ENCODE results near the gene UBASH3B. TPM values are rescaled to one million over a fixed set of nuclear protein-coding genes. Genes with fewer than 3 reads are reported as not detected.

Gene UBASH3B
- total RNA-seq, 2 donors from 2014 or later = 0.78 to 12.9 TPM

GRCh38 chr11:122775675-122776271, 120.3 kb downstream of the UBASH3B start:
- intact Hi-C loops (cut with DNase I) = no loop called here
- no peaks in the 10 kb centered on the region for H3K4me1 ChIP-seq
- H3K36me3 ChIP-seq (replicated peaks in 1 of 2; ENCODE audit: insufficient read depth in 1 of 2, low read depth in 2 of 2) = no peaks in the 10 kb centered on the region
- ATAC-seq (no peak), DNase-seq (no peak)
- 70 to 72% methylated on average over 3 of the region's 3 CpGs for WGBS, 2 donors
- H3K9me3 ChIP-seq = no peaks in the 10 kb centered on the region
- H3K27me3 ChIP-seq = no peaks in the 10 kb centered on the region
- no peak overlapping the region for H3K27ac ChIP-seq
- no peak for TF ChIP-seq CTCF (IDR thresholded peaks at IDR 0.05)
- no peak for TF ChIP-seq POLR2A (IDR thresholded peaks at IDR 0.05)
- H3K4me3 ChIP-seq = no peak overlapping the region

GRCh38 chr11:122776546-122776945, 121.0 kb downstream of the UBASH3B start:
- Histone ChIP-seq H3K4me1 (no peaks in the 10 kb centered on the region), H3K27me3 (no peaks in the 10 kb centered on the region), H3K9me3 (no peaks in the 10 kb centered on the region), H3K36me3 (replicated peaks in 1 of 2; ENCODE audit: insufficient read depth in 1 of 2, low read depth in 2 of 2) (no peaks in the 10 kb centered on the region), H3K4me3 (no peak overlapping the region), H3K27ac (no peak overlapping the region)
- no peak for TF ChIP-seq CTCF (IDR thresholded peaks at IDR 0.05)
- no peak for TF ChIP-seq POLR2A (IDR thresholded peaks at IDR 0.05)
- ATAC-seq = no peak
- DNase-seq = no peak
- 90 to 91% methylated on average over 4 of the region's 4 CpGs for WGBS, 2 donors
- intact Hi-C loops (cut with DNase I) = no loop called here

- WGBS, 2 donors = 72 to 84% methylated on average over 2 to 3 of the region's 3 CpGs
- Histone ChIP-seq H3K27ac (no peak overlapping the region), H3K36me3 (replicated peaks in 1 of 2; ENCODE audit: insufficient read depth in 1 of 2, low read depth in 2 of 2) (no peaks in the 10 kb centered on the region), H3K27me3 (no peaks in the 10 kb centered on the region), H3K4me3 (no peak overlapping the region), H3K9me3 (no peaks in the 10 kb centered on the region), H3K4me1 (no peaks in the 10 kb centered on the region)
- intact Hi-C loops (cut with DNase I) = no loop called here
- DNase-seq (no peak), ATAC-seq (no peak)
- TF ChIP-seq POLR2A (IDR thresholded peaks at IDR 0.05) (no peak), CTCF (IDR thresholded peaks at IDR 0.05) (no peak)
These were observed 121.8 kb downstream of the UBASH3B start for GRCh38 chr11:122777343-122777742.

GRCh38 chr11:122778148-122778547, 122.6 kb downstream of the UBASH3B start:
- Histone ChIP-seq H3K27ac (no peak overlapping the region), H3K4me3 (no peak overlapping the region), H3K4me1 (no peaks in the 10 kb centered on the region), H3K9me3 (no peaks in the 10 kb centered on the region), H3K36me3 (replicated peaks in 1 of 2; ENCODE audit: insufficient read depth in 1 of 2, low read depth in 2 of 2) (no peaks in the 10 kb centered on the region), H3K27me3 (no peaks in the 10 kb centered on the region)
- intact Hi-C loops (cut with DNase I) = no loop called here
- ATAC-seq (no peak), DNase-seq (no peak)
- TF ChIP-seq CTCF (IDR thresholded peaks at IDR 0.05) (no peak), POLR2A (IDR thresholded peaks at IDR 0.05) (no peak)
- 67 to 80% methylated on average over 2 of the region's 2 CpGs for WGBS, 2 donors

GRCh38 chr11:122779047-122779629, 123.6 kb downstream of the UBASH3B start:
- no peaks in the 10 kb centered on the region for H3K9me3 ChIP-seq
- no peaks in the 10 kb centered on the region for H3K4me1 ChIP-seq
- ATAC-seq = no peak
- TF ChIP-seq POLR2A (IDR thresholded peaks at IDR 0.05) = no peak
- no peak for TF ChIP-seq CTCF (IDR thresholded peaks at IDR 0.05)
- no peak overlapping the region for H3K27ac ChIP-seq
- no peaks in the 10 kb centered on the region for H3K27me3 ChIP-seq
- intact Hi-C loops (cut with DNase I) = no loop called here
- WGBS, 2 donors = 83 to 88% methylated on average over 7 to 12 of the region's 12 CpGs
- no peak overlapping the region for H3K4me3 ChIP-seq
- DNase-seq = no peak
- H3K36me3 ChIP-seq (replicated peaks in 1 of 2; ENCODE audit: insufficient read depth in 1 of 2, low read depth in 2 of 2) = no peaks in the 10 kb centered on the region
